Chondrocyte (in vitro differentiated cells): ENCODE measurements around the gene JARID2. TPM values are rescaled to one million over a fixed set of nuclear protein-coding genes. Genes with fewer than 3 reads are reported as not detected.

ENCODE experiments used
- DNase-seq: peaks from one replicate; pipeline ENCODE4 v3.0.0; 2021; ENCODE audit warnings: mixed read lengths, low spot score
- H3K27ac Mint-ChIP-seq: one replicate; pipeline ENCODE4 v1.8.0; 2021; ENCODE audit warnings: mild to moderate bottlenecking, moderate library complexity, mixed read lengths; ENCODE audit not compliant: unreplicated experiment
- H3K27me3 Mint-ChIP-seq: 2 replicates; pipeline ENCODE4 v1.8.0; 2021; ENCODE audit warnings: low read depth, mixed read lengths
- H3K36me3 Mint-ChIP-seq: 2 replicates; pipeline ENCODE4 v1.8.0; 2021; ENCODE audit warnings: low read depth, mixed read lengths
- H3K4me1 Mint-ChIP-seq: 2 replicates; pipeline ENCODE4 v1.8.0; 2021; ENCODE audit warnings: low read depth, mild to moderate bottlenecking, mixed read lengths
- H3K4me3 Mint-ChIP-seq: one replicate; pipeline ENCODE4 v1.8.0; 2021; ENCODE audit warnings: mild to moderate bottlenecking, moderate library complexity, mixed read lengths; ENCODE audit not compliant: unreplicated experiment
- H3K9me3 Mint-ChIP-seq: 2 replicates; pipeline ENCODE4 v1.8.0; 2021; ENCODE audit warnings: low read depth, mixed read lengths
- total RNA-seq: library from RNA; stranded (reverse); gene quantifications from 3 replicates; pipeline ENCODE4 v1.2.1, GENCODE V29; 2021
- TF ChIP-seq, protein P1 (sequence below): fragments of 200-600 bp; sonication (generic); IDR thresholded peaks from 2 replicates; pipeline ENCODE4 v1.5.0; 2021; ENCODE audit warnings: antibody characterized with exemption, mild to moderate bottlenecking, moderate library complexity

The JARID2 gene
- total RNA-seq, 1 donor from 2014 or later, result 9.9 TPM

DNA sequence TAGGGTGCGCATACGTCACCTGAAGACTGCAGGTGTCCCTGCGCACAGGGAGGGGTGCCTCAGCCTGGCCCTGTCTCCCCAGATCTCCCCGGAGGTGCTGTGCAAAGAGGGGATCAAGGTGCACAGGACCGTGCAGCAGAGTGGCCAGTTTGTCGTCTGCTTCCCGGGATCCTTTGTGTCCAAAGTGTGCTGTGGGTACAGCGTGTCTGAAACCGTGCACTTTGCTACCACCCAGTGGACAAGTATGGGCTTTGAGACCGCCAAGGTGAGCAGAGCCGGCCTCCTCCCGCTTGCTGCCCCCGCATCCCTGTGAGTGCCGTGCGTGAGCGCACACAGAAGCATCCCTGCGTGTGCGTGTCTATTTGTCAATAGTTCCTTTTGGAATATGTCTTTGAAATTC is 266.3 kb downstream of the JARID2 start:
- TF ChIP-seq, protein P1, sequence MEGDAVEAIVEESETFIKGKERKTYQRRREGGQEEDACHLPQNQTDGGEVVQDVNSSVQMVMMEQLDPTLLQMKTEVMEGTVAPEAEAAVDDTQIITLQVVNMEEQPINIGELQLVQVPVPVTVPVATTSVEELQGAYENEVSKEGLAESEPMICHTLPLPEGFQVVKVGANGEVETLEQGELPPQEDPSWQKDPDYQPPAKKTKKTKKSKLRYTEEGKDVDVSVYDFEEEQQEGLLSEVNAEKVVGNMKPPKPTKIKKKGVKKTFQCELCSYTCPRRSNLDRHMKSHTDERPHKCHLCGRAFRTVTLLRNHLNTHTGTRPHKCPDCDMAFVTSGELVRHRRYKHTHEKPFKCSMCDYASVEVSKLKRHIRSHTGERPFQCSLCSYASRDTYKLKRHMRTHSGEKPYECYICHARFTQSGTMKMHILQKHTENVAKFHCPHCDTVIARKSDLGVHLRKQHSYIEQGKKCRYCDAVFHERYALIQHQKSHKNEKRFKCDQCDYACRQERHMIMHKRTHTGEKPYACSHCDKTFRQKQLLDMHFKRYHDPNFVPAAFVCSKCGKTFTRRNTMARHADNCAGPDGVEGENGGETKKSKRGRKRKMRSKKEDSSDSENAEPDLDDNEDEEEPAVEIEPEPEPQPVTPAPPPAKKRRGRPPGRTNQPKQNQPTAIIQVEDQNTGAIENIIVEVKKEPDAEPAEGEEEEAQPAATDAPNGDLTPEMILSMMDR, result peak; percentile 59
- H3K9me3 Mint-ChIP-seq, result no peaks in the 10 kb centered on the region
- DNase-seq, result peak; percentile 70
- no peaks in the 10 kb centered on the region for H3K27me3 Mint-ChIP-seq
- peaks cover 27% of the 10 kb centered on the region for H3K36me3 Mint-ChIP-seq
- no peaks in the 10 kb centered on the region for H3K4me1 Mint-ChIP-seq
- H3K4me3 Mint-ChIP-seq, result no peak overlapping the region
- no peak overlapping the region for H3K27ac Mint-ChIP-seq

DNA sequence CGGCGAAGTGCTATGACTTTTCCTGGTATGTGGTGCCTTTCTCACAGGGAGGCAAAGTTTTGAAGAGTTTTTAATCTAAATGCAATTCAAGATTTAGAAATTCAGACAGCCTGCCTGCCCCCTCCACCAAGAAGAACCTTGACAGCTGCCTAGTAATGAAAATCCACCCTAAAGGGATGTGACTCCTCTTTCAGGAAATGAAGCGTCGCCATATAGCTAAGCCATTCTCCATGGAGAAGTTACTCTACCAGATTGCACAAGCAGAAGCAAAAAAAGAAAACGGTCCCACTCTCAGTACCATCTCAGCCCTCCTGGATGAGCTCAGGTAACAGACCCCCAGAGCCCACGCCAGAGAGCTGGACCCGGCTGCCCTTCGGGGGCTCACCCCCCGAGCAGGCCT is 266.9 kb downstream of the JARID2 start:
- no peak overlapping the region for H3K4me3 Mint-ChIP-seq
- no peak for DNase-seq
- H3K4me1 Mint-ChIP-seq, result no peaks in the 10 kb centered on the region
- TF ChIP-seq, protein P1, result no peak
- H3K36me3 Mint-ChIP-seq, result peaks cover 24% of the 10 kb centered on the region
- H3K27ac Mint-ChIP-seq, result no peak overlapping the region
- H3K27me3 Mint-ChIP-seq, result no peaks in the 10 kb centered on the region
- no peaks in the 10 kb centered on the region for H3K9me3 Mint-ChIP-seq

DNA sequence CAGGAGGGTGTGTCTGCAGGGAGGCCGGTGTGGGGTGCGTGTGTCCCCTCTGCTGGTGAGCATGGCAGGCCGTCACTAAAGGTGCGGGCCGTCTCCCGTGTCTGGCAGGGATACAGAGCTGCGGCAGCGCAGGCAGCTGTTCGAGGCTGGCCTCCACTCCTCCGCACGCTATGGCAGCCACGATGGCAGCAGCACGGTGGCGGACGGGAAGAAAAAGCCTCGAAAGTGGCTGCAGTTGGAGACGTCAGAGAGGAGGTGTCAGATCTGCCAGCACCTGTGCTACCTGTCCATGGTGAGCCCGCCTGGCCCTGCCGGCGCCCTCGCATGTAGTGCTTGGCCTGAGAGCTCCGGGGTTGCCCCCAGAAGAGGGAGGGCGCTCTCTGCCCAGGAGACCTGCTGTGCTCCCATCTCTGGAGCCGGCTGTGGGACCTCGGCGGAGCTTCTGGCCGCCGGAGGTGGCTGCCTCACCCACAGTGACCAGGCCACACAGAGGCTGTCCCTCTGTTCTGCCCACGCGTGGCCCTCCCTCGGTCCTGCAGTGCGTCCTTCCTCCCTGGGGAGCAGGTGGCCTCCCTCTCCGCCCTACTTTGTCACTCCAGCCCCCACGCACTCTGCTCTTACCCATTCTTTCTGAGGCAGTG is 267.4 kb downstream of the JARID2 start:
- Mint-ChIP-seq H3K27ac (no peak overlapping the region), H3K9me3 (no peaks in the 10 kb centered on the region), H3K27me3 (no peaks in the 10 kb centered on the region), H3K4me3 (no peak overlapping the region), H3K4me1 (no peaks in the 10 kb centered on the region), H3K36me3 (peaks cover 23% of the 10 kb centered on the region)
- TF ChIP-seq, protein P1, result no peak
- DNase-seq, result peak; percentile 79

DNA sequence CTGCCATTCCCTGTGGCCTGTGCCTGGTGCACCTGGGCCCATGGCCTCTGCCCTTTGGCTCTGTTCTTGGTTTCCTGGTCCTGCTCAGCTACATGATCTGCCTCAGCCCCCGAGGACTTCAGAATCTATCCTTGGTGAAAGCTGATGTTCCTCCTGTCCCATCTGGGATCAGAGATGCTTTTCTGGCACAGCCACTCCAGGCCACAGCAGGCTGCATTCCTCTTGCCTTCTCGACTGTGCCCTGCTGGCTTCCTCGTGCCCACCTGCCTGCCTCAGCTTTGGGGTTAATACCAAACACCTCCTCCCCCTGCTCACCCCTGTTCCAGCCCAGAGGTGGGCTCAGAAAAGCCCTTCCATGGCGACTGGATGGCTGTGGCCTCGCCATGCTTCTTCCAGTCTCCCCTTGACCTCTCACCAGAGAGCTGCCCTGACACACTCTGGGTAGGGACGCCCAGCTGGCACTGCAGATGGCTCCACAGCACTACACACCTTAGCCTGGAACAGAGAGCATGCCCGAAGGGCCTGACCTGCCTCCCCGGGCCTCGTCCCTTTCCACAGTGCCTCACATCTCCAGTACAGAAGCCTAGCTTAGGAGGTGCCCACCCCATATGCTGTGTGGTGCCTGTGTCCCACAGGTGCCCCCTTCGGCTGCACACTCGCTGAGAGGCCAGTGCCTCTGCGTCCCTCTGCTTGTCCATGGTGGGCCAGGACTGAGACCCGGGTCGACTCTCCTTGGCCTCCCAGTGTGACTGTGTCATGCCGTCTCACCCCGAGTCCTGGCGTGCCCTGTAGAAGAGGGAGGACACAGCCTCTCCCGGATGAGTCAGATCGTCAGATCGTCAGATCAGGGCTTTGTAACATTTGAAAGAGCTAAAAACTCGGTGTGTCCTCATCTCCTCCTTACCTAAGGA is 268.2 kb downstream of the JARID2 start:
- H3K27me3 Mint-ChIP-seq, result no peaks in the 10 kb centered on the region

DNA sequence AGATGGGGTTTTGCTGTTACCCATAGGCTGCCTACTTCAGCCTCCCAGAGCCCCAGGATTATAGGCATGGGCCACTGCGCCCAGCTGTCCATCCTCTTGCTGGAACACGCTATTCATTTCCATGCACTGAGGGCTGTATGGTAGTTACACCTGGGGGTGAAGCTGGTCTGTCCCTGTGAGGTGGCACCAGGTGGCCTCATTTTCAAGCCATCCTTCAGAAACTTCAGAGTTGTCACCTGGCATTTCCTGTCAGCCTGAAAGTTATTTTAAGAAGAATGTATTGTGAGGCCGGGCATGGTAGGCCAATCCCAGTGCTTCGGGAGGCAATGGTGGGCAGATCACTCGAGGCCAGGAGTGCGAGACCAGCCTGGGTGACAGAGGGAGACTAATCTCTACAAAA is 269.4 kb downstream of the JARID2 start:
- peaks cover 24% of the 10 kb centered on the region for H3K36me3 Mint-ChIP-seq
- no peaks in the 10 kb centered on the region for H3K9me3 Mint-ChIP-seq
- TF ChIP-seq, protein P1, result no peak
- H3K4me1 Mint-ChIP-seq, result no peaks in the 10 kb centered on the region
- H3K4me3 Mint-ChIP-seq, result no peak overlapping the region
- H3K27me3 Mint-ChIP-seq, result no peaks in the 10 kb centered on the region
- no peak for DNase-seq
- no peak overlapping the region for H3K27ac Mint-ChIP-seq

More for the DNA sequence above, 268.2 kb downstream of the JARID2 start:
- H3K4me1 Mint-ChIP-seq, result no peaks in the 10 kb centered on the region
- no peak overlapping the region for H3K27ac Mint-ChIP-seq
- H3K36me3 Mint-ChIP-seq, result peaks cover 18% of the 10 kb centered on the region
- no peak overlapping the region for H3K4me3 Mint-ChIP-seq
- TF ChIP-seq, protein P1, result no peak
- no peaks in the 10 kb centered on the region for H3K9me3 Mint-ChIP-seq
- DNase-seq, result peak; percentile 81
